Sigmoid colon (tissue), 4 donors: Measurements from ENCODE around the gene UNC80.

ENCODE experiments used
- POLR2A ChIP-seq, 2 donors: fragments of 450-650 bp; IDR thresholded peaks; one replicate each; pipeline ENCODE4 v1.6.1; 2016; ENCODE audit warnings: antibody characterized with exemption in 2 of 2, mild to moderate bottlenecking in 2 of 2, moderate library complexity in 2 of 2
- POLR2AphosphoS5 ChIP-seq, 4 donors: sonication (generic); formaldehyde crosslinking; IDR thresholded peaks; one replicate each; pipeline ENCODE4 v1.6.1; 2017; ENCODE audit warnings: antibody characterized with exemption in 4 of 4
- TF ChIP-seq, protein P1 (sequence below), 4 experiments: fragments of 450-650 bp in 3 of 4; fragments of 200-600 bp in 1 of 4; IDR thresholded peaks; one replicate each; pipeline ENCODE4 v1.5.1; 2016 to 2019; ENCODE audit warnings: antibody characterized with exemption in 4 of 4, mild to moderate bottlenecking in 3 of 4, moderate library complexity in 2 of 4

DNA sequence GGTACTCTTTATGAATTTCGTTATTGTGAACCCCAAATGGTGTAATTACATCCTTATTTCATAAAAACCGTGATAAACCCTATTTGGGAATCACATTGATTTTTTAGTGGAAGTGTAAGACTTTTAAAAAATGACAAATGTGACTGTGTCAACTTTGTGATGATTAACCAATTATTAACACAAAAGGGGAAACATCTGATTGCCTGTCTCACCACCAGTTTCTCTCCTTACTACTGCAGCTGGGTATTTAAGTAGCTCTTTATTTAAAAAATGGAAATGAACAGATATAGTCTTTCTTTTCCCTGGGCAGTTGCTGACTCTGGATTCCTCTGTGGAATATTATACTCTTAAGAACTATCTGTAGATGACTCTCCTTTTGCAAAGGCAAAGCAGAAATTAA is 219.2 kb downstream of the UNC80 start:
- TF ChIP-seq POLR2AphosphoS5 (IDR thresholded peaks at IDR 0.05): no peak
- TF ChIP-seq, protein P1, sequence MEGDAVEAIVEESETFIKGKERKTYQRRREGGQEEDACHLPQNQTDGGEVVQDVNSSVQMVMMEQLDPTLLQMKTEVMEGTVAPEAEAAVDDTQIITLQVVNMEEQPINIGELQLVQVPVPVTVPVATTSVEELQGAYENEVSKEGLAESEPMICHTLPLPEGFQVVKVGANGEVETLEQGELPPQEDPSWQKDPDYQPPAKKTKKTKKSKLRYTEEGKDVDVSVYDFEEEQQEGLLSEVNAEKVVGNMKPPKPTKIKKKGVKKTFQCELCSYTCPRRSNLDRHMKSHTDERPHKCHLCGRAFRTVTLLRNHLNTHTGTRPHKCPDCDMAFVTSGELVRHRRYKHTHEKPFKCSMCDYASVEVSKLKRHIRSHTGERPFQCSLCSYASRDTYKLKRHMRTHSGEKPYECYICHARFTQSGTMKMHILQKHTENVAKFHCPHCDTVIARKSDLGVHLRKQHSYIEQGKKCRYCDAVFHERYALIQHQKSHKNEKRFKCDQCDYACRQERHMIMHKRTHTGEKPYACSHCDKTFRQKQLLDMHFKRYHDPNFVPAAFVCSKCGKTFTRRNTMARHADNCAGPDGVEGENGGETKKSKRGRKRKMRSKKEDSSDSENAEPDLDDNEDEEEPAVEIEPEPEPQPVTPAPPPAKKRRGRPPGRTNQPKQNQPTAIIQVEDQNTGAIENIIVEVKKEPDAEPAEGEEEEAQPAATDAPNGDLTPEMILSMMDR (IDR thresholded peaks at IDR 0.05): no peak
- no peak for TF ChIP-seq POLR2A (IDR thresholded peaks at IDR 0.05)
